IPS-15b (cell line): ENCODE measurements around the gene XYLT2.
A peak's percentile ranks its signal among the peaks of the same experiment; 100 is the strongest.
"Not testable (repeated sequence)": the region's sequence is repeated elsewhere in the genome, so short reads cannot be mapped to it uniquely, and the experiment has no call there.

ENCODE experiments used
- H3K27me3 ChIP-seq: one replicate; pipeline ENCODE4 v1.6.1; 2013; ENCODE audit warnings: low read length; ENCODE audit not compliant: control insufficient read depth, insufficient read depth
- H3K36me3 ChIP-seq: one replicate; pipeline ENCODE4 v1.6.1; 2013; ENCODE audit warnings: low read length; ENCODE audit not compliant: control insufficient read depth, insufficient read depth
- H3K4me1 ChIP-seq: one replicate; pipeline ENCODE4 v1.6.1; 2013; ENCODE audit warnings: mild to moderate bottlenecking, low read length; ENCODE audit not compliant: control insufficient read depth, insufficient read depth
- H3K4me3 ChIP-seq: one replicate; pipeline ENCODE4 v1.5.1; 2013; ENCODE audit warnings: low read depth, low read length
- H3K9ac ChIP-seq: one replicate; pipeline ENCODE4 v1.6.1; 2013; ENCODE audit warnings: low read depth, mild to moderate bottlenecking, low read length
- H3K9me3 ChIP-seq: one replicate; pipeline ENCODE4 v1.6.1; 2013; ENCODE audit warnings: mild to moderate bottlenecking, low read length; ENCODE audit not compliant: control insufficient read depth, insufficient read depth

The XYLT2 gene

DNA sequence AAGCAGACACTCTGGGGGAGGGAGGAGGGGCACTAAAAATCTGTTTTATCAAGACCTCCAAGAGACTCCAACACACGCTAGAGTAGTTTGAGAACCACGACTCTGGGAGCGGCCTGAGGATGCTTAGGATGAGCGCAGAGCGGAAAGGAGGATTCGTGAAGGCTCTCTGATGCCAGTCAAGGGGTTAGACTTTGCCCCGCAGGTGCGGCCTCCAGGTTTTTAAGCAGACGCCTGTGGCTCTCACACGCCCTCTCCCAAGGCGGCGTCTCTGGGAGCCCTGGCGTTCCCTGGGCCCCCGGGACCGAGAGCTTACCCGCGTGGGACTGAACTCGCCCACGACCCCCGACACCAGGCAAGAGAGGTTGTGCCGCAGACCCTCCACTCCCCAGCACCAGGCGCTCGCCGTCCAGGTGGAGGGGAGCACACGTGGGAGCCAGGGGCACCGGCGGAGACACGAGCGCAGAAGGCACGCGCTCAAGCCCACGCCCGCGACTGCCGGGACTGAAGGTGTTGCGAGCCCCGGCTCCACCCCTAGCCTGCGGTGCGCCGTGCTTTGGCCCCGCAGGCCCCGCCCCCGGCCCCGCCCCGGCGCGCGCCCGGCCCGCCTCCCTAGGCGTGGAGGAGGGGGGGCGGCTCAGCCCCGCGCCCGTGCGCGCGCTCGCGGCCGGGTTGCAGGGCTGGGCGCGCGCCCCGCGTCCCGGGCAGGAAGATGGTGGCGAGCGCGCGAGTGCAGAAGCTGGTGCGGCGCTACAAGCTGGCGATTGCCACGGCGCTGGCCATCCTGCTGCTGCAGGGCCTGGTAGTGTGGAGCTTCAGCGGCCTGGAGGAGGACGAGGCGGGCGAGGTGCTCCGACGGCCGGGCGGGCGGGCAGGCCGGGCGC, at the start of gene XYLT2:
Gene XYLT2, plus strand, starts transcription at position 695 of the 881 bp plus-strand sequence. Its CDS starts 15 bp downstream, at position 710.
- peaks cover 13% of the 10 kb centered on the region for H3K4me1 ChIP-seq
- peak within 1 kb of the TSS; percentile 37 for H3K9ac ChIP-seq

DNA sequence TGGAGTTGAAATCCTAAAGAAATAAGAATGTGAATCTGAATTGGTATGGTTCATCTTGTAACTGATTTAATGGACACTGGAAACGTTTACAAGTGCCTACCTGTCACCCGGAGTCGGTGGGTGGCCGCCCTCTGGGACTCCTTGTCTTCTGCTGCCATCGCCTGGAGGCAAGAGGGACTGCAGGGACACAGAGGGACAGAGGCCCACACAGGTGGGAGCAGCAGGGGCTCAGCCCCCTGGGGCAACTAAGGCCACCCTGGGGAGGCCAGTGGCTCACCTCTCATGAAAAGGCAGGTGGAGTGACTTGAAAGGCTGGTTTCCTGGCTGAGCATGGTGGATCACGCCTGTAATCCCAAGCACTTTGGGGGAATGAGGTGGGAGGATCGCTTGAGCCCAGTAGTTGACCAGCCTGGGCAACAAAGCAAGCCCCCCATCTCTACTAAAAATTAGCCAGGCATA, 48.5 kb upstream of the XYLT2 start:
- Histone ChIP-seq H3K27me3 (no peaks in the 10 kb centered on the region), H3K36me3 (no peaks in the 10 kb centered on the region), H3K9me3 (no peaks in the 10 kb centered on the region), H3K4me1 (peaks cover 2% of the 10 kb centered on the region), H3K4me3 (no peak overlapping the region), H3K9ac (no peak overlapping the region)

More for the DNA sequence above, at the start of gene XYLT2:
- Histone ChIP-seq H3K27me3 (peaks cover 10% of the 10 kb centered on the region), H3K4me3 (peak within 1 kb of the TSS; percentile 95), H3K36me3 (no peaks in the 10 kb centered on the region), H3K9me3 (no peaks in the 10 kb centered on the region)

DNA sequence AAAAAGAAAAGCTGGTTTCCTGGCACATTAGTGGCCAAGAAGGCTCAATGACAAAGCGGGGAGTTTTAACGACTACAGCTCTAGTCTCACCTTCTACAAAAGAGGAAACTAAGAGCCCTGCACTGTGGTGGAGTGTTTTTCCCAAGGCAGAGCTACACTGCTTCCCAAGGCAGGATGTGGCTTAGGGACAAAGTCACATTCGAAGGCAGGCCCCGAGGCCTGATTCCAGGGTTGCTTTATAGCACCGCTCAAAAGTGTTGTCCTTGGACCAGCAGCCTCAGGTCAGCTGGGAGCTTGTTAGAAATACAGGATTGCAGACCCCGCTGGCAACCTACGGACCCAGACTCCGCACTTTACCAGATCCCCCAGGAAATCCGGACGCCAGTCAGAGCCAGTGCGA, 47.9 kb upstream of the XYLT2 start:
- no peak overlapping the region for H3K4me3 ChIP-seq
- no peaks in the 10 kb centered on the region for H3K9me3 ChIP-seq
- no peak overlapping the region for H3K9ac ChIP-seq
- peaks cover 2% of the 10 kb centered on the region for H3K4me1 ChIP-seq
- no peaks in the 10 kb centered on the region for H3K27me3 ChIP-seq
- no peaks in the 10 kb centered on the region for H3K36me3 ChIP-seq

DNA sequence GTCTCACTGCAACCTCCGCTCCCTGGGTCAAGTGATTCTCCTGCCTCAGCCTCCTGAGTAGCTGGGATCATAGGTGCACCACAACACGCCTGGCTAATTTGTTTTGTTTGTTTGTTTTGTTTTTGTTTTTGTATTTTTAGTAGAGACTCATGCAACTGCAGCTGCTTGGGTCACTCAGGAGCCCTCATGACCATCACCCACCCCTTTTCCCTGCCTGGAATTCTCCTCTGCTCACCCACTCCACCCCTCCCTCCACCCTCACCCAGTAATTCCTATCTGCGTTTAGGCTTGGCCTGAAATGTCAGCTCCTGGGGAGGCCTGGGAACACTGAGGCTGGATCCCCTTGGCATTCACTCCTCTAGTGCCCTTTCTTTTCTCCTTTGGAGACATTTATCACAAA, 46.1 kb upstream of the XYLT2 start:
- H3K36me3 ChIP-seq = no peaks in the 10 kb centered on the region
- no peak overlapping the region for H3K4me3 ChIP-seq
- H3K27me3 ChIP-seq = no peaks in the 10 kb centered on the region
- no peak overlapping the region for H3K9ac ChIP-seq
- no peaks in the 10 kb centered on the region for H3K9me3 ChIP-seq
- H3K4me1 ChIP-seq = peaks cover 2% of the 10 kb centered on the region

DNA sequence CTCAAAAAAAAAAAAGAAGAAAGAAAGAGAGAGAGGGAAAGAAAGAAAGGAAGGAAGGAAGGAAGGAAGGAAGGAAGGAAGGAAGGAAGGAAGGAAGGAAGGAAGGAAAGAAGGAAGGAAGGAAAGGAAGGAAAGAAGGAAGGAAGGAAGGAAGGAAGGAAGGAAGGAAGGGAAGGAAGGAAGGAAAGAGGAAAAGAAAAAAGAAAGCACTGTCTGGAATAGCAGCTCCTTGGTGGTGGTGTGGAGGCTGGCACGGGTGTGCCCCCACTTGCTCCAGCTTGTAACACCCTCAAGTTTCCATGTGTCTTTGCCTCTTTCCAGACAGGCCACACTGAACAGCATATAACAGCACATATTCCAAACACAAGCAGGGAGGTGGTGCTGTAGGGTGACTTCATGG, 45.1 kb upstream of the XYLT2 start:
- H3K27me3 ChIP-seq, H3K4me3 ChIP-seq, H3K9ac ChIP-seq, H3K36me3 ChIP-seq, H3K9me3 ChIP-seq, H3K4me1 ChIP-seq: not testable (repeated sequence)

DNA sequence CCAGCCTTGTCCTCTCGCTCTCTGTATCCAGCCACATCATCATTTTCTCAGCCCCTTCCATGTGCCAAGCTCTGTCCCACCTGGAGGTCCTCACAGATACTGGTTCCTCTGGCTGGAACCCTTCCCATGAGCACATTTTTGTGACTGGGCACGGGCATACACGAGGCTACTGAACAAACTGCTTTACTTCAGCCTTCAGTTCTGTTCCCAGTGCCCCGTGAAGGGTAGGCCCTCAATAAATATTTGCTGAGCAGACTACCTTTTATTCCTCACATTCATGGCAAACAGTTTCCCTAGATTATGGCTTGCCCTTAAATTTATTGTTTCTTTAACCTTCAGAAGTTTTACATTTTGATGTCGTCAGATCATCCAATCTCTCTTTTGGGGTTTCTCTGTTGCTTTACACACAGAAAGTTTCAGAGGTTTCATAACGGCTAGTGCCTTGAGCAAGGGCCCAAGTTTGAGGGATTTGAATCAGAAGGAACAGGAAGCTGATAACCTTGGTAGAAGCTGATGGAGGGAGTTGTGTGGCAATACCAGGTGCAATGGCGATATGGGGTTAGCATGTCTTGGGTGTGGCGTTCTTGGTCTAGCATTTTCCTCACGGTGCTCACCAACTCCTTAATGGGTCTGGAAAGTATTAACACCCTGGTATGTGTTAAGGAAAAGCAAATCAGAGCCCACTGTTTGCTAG, 43.9 kb upstream of the XYLT2 start:
- no peak overlapping the region for H3K9ac ChIP-seq
- H3K27me3 ChIP-seq = no peaks in the 10 kb centered on the region
- H3K36me3 ChIP-seq = no peaks in the 10 kb centered on the region
- peaks cover 2% of the 10 kb centered on the region for H3K4me1 ChIP-seq
- no peaks in the 10 kb centered on the region for H3K9me3 ChIP-seq
- H3K4me3 ChIP-seq = no peak overlapping the region

DNA sequence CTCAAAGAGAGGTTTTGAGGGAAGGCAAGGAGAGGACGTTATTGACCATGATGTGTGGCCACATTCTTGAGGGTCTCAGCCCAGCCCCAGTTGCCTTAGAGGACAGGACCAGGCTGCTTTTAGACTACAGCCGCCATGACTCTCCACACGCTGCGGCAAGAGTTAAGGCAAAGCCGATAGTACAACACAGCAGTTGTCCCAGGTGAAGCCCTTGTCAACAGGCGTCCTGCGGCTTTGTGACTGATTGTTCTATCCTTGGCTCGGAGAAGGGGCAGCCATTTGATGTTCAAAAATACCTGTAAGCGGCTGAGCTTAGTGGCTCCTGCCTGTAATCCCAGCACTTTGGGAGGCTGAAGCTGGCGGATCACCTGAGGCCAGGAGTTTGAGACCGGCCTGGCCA, 42.9 kb upstream of the XYLT2 start:
- Histone ChIP-seq H3K27me3 (no peaks in the 10 kb centered on the region), H3K36me3 (no peaks in the 10 kb centered on the region), H3K9ac (no peak overlapping the region), H3K4me3 (no peak overlapping the region), H3K9me3 (no peaks in the 10 kb centered on the region), H3K4me1 (peaks cover 2% of the 10 kb centered on the region)

DNA sequence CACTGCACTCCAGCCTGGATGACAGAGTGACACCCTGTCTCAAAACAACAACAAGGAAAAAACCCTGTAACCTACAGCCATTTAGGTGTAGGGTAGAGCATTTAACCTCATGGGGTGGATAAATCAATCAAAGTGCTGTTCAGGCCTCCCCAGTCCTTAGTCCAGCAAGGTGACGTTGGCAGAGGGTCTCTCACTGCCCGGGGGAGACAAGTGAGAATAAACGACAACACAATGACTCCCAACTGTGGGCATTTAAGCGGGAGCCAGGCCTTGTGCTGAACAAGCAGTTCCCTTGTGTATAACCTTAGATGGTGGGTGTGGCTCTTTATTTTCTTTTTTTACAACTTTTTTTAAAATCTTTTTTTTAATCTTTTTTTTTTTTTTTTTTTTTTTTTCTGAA, 42.3 kb upstream of the XYLT2 start:
- H3K9me3 ChIP-seq = no peaks in the 10 kb centered on the region
- H3K27me3 ChIP-seq = no peaks in the 10 kb centered on the region
- H3K4me3 ChIP-seq = no peak overlapping the region
- no peaks in the 10 kb centered on the region for H3K4me1 ChIP-seq
- H3K9ac ChIP-seq = no peak overlapping the region
- H3K36me3 ChIP-seq = no peaks in the 10 kb centered on the region

DNA sequence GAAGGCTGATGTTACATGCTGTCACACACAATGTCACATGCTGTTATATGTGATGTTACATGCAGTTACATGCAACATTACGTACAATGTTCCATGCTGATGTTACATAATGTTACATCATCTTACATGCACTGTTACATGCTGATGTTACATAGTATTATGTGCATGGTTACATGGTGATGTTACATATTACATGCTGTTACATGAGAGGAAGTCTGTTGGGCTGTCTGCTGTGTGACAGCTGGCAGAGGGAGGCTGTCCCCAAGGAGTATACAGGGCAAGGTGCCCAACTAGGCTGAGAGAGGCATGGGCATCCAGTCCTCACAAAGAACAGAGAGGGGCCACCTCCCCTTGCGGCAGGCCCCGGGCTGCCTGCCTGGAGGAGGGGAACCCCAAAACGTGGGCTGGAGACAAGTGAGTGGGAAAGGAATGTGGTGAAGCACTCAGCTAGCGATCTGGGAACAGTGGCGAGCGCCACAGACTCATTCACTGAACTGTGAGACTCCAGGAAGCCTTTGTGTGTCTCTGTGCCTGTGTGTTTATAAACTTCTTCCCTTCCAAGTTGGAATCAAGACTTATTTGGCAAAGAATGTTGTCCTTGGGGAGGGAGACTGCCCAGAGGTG, 41.0 kb upstream of the XYLT2 start:
- Histone ChIP-seq H3K9ac (no peak overlapping the region), H3K4me1 (no peaks in the 10 kb centered on the region), H3K4me3 (no peak overlapping the region)

DNA sequence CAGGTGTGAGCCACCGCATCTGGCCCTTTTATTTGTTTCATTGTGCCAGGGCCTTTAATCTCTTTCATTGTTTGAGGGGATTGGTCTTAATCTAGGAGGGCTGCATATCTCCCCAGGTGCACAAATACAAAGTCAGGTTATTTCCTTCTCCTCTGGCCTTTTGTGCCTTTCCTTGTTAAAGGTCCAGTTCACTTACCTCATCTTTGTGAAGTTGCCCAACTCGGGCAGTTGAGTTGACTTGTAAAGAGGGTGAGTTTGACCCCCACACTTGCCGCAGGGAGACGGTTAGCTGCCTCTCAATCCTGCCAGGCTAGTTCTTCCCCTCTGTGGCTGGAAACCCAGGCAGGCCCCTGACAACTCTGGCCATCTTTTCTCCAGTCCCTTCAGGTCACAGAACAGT, 38.3 kb upstream of the XYLT2 start:
- no peaks in the 10 kb centered on the region for H3K36me3 ChIP-seq
- H3K4me1 ChIP-seq = peaks cover 6% of the 10 kb centered on the region
- no peaks in the 10 kb centered on the region for H3K9me3 ChIP-seq
- H3K4me3 ChIP-seq = no peak overlapping the region
- no peak overlapping the region for H3K9ac ChIP-seq
- H3K27me3 ChIP-seq = no peaks in the 10 kb centered on the region

More for the DNA sequence above, 41.0 kb upstream of the XYLT2 start:
- H3K27me3 ChIP-seq = no peaks in the 10 kb centered on the region
- no peaks in the 10 kb centered on the region for H3K36me3 ChIP-seq
- H3K9me3 ChIP-seq = no peaks in the 10 kb centered on the region

DNA sequence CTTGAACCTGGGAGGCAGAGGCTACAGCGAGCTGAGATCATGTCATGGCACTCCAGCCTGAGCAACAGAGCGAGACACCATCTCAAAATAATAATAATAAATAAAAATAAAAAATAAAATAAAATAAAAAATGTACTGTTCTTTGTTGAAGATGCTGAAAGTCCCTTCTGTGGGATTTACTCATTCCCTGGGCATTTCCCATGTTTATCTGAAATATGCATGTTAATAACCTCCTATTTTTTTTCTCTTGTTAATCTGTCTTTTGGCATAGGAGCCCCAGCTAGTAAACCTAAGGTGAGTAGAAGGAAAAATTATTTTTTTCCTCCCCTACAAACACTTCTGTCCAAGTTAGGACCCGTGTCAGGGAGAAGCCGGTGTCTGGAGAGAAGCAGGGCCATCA, 37.3 kb upstream of the XYLT2 start:
- Histone ChIP-seq H3K36me3 (no peaks in the 10 kb centered on the region), H3K4me1 (peaks cover 6% of the 10 kb centered on the region), H3K9me3 (no peaks in the 10 kb centered on the region), H3K9ac (no peak overlapping the region), H3K4me3 (no peak overlapping the region), H3K27me3 (no peaks in the 10 kb centered on the region)
